ENCODE results near the gene FAM9B.

DNA sequence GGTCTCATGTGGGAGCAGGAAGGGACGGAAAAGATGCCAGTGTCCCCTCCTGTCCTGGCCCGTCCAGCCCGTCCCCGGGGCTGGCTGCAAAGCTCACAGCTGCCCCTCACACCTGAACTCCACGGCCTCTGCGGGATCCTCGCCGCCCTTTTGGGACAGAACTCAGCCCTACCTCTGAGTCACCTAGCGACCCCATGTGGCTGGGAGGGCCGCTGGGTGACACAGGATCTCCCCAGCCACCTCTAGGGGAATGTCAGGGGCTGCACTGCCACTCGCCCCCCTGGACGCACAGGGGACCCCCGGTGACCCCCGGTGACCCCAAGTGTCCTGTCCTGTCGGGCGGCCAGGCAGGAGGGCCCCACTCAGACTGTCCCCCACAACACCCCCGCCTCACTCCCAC is 748 bp downstream of the FAM9B start:
- TF ChIP-seq, protein P1, sequence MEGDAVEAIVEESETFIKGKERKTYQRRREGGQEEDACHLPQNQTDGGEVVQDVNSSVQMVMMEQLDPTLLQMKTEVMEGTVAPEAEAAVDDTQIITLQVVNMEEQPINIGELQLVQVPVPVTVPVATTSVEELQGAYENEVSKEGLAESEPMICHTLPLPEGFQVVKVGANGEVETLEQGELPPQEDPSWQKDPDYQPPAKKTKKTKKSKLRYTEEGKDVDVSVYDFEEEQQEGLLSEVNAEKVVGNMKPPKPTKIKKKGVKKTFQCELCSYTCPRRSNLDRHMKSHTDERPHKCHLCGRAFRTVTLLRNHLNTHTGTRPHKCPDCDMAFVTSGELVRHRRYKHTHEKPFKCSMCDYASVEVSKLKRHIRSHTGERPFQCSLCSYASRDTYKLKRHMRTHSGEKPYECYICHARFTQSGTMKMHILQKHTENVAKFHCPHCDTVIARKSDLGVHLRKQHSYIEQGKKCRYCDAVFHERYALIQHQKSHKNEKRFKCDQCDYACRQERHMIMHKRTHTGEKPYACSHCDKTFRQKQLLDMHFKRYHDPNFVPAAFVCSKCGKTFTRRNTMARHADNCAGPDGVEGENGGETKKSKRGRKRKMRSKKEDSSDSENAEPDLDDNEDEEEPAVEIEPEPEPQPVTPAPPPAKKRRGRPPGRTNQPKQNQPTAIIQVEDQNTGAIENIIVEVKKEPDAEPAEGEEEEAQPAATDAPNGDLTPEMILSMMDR (IDR thresholded peaks at IDR 0.05) = no peak
- TF ChIP-seq POLR2A (IDR thresholded peaks at IDR 0.05) = no peak
